Measurements from ENCODE around the gene ADSS1. TPM values are rescaled to one million over a fixed set of nuclear protein-coding genes. Genes with fewer than 3 reads are reported as not detected.

The ADSS1 gene
- total RNA-seq, 1 donor from 2014 or later = 5.1 TPM

DNA sequence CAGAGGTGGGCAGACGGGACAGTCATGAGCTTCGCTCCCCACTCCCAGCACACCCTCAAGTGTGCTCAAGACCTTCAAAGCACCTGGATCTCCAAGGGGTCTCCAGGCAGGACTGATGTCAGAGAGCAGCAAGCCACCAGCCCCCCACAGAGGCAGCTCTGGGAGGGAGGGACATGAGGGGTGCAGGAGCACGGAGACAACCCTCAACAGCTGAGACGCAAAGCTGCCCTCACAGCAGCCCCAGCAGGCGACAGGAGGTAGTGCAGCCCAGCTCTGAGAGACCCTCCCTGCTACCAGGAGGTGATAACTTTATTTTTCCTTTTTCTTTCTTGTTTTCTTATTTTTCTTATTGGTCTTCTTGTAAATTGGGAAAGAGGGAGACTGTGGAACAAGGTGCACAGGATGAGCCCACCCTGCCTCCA lies 46.8 kb downstream of the ADSS1 start:
- intact Hi-C loops (cut with DNase I) = no loop called here
- H3K9me3 ChIP-seq = no peaks in the 10 kb centered on the region
- H3K4me3 ChIP-seq = no peak overlapping the region
- no peaks in the 10 kb centered on the region for H3K27me3 ChIP-seq (ENCODE audit: low read depth)
- H3K4me1 ChIP-seq = peaks cover 28% of the 10 kb centered on the region
- DNase-seq = no peak
- H3K36me3 ChIP-seq = peaks cover 51% of the 10 kb centered on the region
- no peak for ATAC-seq
- H3K27ac ChIP-seq = no peak overlapping the region
- TF ChIP-seq CTCF (IDR thresholded peaks at IDR 0.05) = peak; percentile 55

DNA sequence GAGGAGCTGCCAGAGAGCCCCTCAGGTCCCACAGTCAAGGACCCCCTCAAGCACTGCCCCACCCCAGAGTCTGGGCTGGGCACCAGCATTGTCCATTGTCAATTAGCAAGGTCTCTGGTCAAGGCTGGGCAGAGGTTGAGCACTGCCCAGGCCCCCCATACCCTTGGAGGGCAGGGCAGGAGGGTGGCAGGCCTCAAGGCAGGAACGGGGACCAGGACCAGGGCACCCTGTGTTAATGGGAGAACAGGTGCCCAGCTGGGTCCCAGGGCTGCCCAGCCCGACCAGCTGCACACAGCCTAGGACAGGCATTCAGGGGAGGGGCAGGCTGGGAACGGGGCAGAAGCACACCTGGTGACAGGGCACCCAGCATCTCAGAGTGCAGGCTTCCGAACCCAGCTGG lies 47.3 kb downstream of the ADSS1 start:
- peaks cover 28% of the 10 kb centered on the region for H3K4me1 ChIP-seq
- DNase-seq (no peak), ATAC-seq (no peak)
- H3K27me3 ChIP-seq (ENCODE audit: low read depth) = no peaks in the 10 kb centered on the region
- H3K4me3 ChIP-seq = no peak overlapping the region
- H3K36me3 ChIP-seq = peaks cover 55% of the 10 kb centered on the region
- H3K27ac ChIP-seq = no peak overlapping the region
- no peak for TF ChIP-seq CTCF (IDR thresholded peaks at IDR 0.05)
- H3K9me3 ChIP-seq = no peaks in the 10 kb centered on the region
- intact Hi-C loops (cut with DNase I) = no loop called here

DNA sequence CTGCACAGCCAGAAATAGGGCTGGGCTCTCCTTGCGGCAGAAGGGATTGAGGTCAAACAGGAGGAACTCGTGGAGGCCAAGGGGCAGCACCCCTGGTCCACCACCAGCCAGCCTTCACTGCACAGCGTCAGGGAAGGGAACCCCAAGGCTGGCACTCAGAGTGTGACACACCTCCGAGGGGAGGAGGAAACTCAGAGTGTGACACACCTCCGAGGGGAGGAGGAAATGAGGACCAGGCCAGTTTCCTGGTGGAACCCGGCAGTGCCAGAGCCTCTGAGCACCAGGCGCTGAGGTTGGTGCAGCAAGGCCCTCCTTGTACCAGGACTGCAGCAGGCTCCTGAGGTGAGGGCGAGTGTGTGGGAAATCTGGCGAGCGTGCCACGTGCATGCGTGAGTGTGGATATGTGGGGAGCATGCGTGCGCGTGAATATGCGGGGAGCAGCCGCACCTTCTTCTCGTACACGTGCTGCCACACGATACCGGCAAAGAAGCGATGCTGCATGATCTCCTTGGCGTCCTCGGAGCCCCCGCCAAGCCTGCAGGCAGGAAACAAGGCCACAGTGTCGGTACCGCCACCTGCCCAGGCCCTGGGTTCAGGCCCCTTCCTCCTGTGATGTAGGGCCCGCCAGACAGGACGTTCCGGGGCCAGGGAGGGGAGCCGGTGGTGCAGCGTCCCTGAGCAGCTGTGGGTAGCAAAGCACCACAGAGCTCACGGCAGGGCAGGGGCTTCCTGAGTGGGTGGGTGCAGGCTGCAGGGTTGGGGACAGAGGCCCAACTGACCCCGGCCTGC lies 48.1 kb downstream of the ADSS1 start:
- no peak for TF ChIP-seq CTCF (IDR thresholded peaks at IDR 0.05)
- peaks cover 28% of the 10 kb centered on the region for H3K4me1 ChIP-seq
- no peak overlapping the region for H3K27ac ChIP-seq
- no peak for DNase-seq
- ATAC-seq = no peak
- intact Hi-C loops (cut with DNase I) = no loop called here
- no peaks in the 10 kb centered on the region for H3K27me3 ChIP-seq (ENCODE audit: low read depth)
- no peak overlapping the region for H3K4me3 ChIP-seq
- no peaks in the 10 kb centered on the region for H3K9me3 ChIP-seq
- peaks cover 60% of the 10 kb centered on the region for H3K36me3 ChIP-seq

DNA sequence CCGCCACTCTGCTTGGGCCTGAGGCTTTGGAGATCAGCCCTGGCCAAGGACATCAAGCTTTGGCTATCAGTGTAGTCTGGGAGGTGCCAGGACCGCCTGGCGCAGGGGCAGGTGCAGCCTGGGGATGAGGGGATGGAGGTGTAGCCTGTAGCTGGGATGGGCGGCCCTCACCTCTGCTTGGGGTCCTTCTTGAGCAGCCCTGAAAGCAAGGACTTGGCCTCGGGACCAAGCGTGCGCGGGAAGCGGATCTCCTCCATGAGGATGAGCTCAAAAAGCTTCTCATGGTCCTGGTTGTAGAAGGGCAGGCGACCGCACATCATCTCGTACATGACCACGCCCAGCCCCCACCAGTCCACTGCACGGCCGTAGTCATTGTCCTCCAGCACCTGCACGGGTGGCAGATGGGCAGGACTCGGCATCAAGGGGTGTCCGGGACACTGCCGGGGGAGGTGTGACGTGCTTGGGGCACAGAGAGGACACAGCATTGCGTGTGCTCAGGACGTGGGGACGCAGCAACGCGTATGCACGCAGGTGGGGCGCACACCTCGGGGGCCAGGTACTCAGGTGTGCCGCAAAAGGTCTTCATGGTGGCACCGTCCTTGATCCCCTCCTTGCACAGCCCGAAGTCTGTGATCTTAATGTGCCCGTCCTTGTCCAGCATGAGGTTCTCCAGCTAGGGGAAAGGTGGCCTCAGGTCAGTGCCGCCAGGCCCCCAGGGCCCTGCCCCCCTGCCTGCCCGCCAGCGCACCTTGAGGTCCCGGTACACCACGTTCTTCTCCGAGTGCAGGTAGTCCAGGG lies 48.9 kb downstream of the ADSS1 start:
- DNase-seq (no peak), ATAC-seq (no peak)
- TF ChIP-seq CTCF (IDR thresholded peaks at IDR 0.05) = no peak
- intact Hi-C loops (cut with DNase I) = no loop called here
- Histone ChIP-seq H3K36me3 (peaks cover 60% of the 10 kb centered on the region), H3K27ac (no peak overlapping the region), H3K4me1 (peaks cover 20% of the 10 kb centered on the region), H3K9me3 (no peaks in the 10 kb centered on the region), H3K27me3 (ENCODE audit: low read depth) (no peaks in the 10 kb centered on the region), H3K4me3 (no peak overlapping the region)

GRCh38 chr14:104773505-104774452 lies 49.8 kb downstream of the ADSS1 start:
- Histone ChIP-seq H3K4me3 (no peak overlapping the region), H3K27ac (no peak overlapping the region), H3K9me3 (no peaks in the 10 kb centered on the region), H3K36me3 (peaks cover 62% of the 10 kb centered on the region), H3K4me1 (peaks cover 12% of the 10 kb centered on the region), H3K27me3 (ENCODE audit: low read depth) (no peaks in the 10 kb centered on the region)
- TF ChIP-seq CTCF (IDR thresholded peaks at IDR 0.05) = no peak
- DNase-seq (no peak), ATAC-seq (no peak)
- intact Hi-C loops (cut with DNase I) = no loop called here

All from lower lobe of right lung (tissue), 2 donors.